K562 (cell line): ENCODE results near the gene EEF2. TPM values are rescaled to one million over a fixed set of nuclear protein-coding genes. Genes with fewer than 3 reads are reported as not detected.

ENCODE experiments used
- CBX5 ChIP-seq: IDR thresholded peaks from 2 replicates; pipeline ENCODE4 v1.6.1; 2014; ENCODE audit warnings: low read depth, borderline replicate concordance
- FOXA3 ChIP-seq, 2 experiments: fragments of 450-650 bp in 1 of 2; sonication (generic) in 1 of 2; formaldehyde crosslinking; IDR thresholded peaks in 1 of 2; conservative IDR thresholded peaks in 1 of 2; 2 replicates each; pipeline versions ENCODE4 v1.4.0 to v1.8.0; 2020 to 2022; ENCODE audit warnings: mild to moderate bottlenecking in 2 of 2, missing genetic modification reagents in 1 of 2
- POLR2A ChIP-seq: fragments of 450-650 bp; conservative IDR thresholded peaks from 2 replicates; pipeline ENCODE4 v1.6.1; 2016
- RBM39 ChIP-seq: fragments of 200-400 bp; formaldehyde crosslinking; optimal IDR thresholded peaks from 2 replicates; pipeline ENCODE3; 2018; ENCODE audit warnings: low read depth, low read length
- ZNF140 ChIP-seq: fragments of 250-450 bp; sonication (Bioruptor Pico); IDR thresholded peaks from 2 replicates; pipeline ENCODE4 v1.8.0; 2021; ENCODE audit warnings: moderate library complexity, mild to moderate bottlenecking, inconsistent platforms
- polyA plus RNA-seq, 8 experiments: library from polyadenylated mRNA; depleted of rRNA in 4 of 8; stranded (reverse) in 5 of 8; unstranded in 3 of 8; fragments of >200 nt; fragmentation: Nextera tagmentation in 2 of 8; fragmentation: Illumina TruSeq in 1 of 8; extraction: Ambion mirVana in 2 of 8; extraction: Trizol in 1 of 8; gene quantifications; 2 replicates each; pipeline versions ENCODE4 v1.2.1 to v1.2.3, GENCODE V29; 2011 to 2014; ENCODE audit warnings: inconsistent platforms in 1 of 8, missing spikeins in 1 of 8
- total RNA-seq, 7 experiments: library from RNA; depleted of rRNA in 6 of 7; stranded (reverse); fragments of >200 nt in 6 of 7; fragmentation: Illumina TruSeq in 2 of 7; extraction: Trizol in 2 of 7; gene quantifications; 2 replicates each; pipeline versions ENCODE4 v1.2.1 to v1.2.3, GENCODE V29; 2011 to 2021; ENCODE audit warnings: low replicate concordance in 1 of 7
- TF ChIP-seq, protein P1 (sequence below): fragments of 450-650 bp; IDR thresholded peaks from 2 replicates; pipeline ENCODE4 v1.6.1; 2018; ENCODE audit not compliant: partially characterized antibody
- TF ChIP-seq, protein P2 (sequence below): sonication (generic); formaldehyde crosslinking; IDR thresholded peaks from 2 replicates; pipeline ENCODE4 v1.8.0; 2022; ENCODE audit warnings: mild to moderate bottlenecking, missing genetic modification reagents, borderline replicate concordance
- TF ChIP-seq, protein P3 (sequence below), 2 experiments: IDR thresholded peaks; 2 replicates each; pipeline ENCODE4 v1.6.1; 2011; ENCODE audit warnings: borderline replicate concordance in 1 of 2, control low read depth in 1 of 2, low read depth in 1 of 2, low read length in 1 of 2, mild to moderate bottlenecking in 1 of 2, mixed read lengths in 1 of 2, moderate library complexity in 1 of 2; ENCODE audit not compliant: insufficient read depth in 1 of 2, insufficient read length in 1 of 2, poor library complexity in 1 of 2, severe bottlenecking in 1 of 2; ENCODE audit errors: extremely low read depth in 1 of 2
- TF ChIP-seq, protein P4 (sequence below): sonication (generic); formaldehyde crosslinking; IDR thresholded peaks from 2 replicates; pipeline ENCODE4 v1.8.1; 2023; ENCODE audit warnings: missing genetic modification reagents, mild to moderate bottlenecking, borderline replicate concordance
- TF ChIP-seq, protein P5 (sequence below): fragments of 200-800 bp; sonication (Bioruptor generic); IDR thresholded peaks from 2 replicates; pipeline ENCODE4 v1.6.1; 2017; ENCODE audit warnings: missing genetic modification characterization, missing compliant biosample characterization

Gene EEF2
- total and polyA plus RNA-seq, 9 of the 15 experiments (the other 6 are each of a cell fraction or from before 2014, with no cell fraction given), result 372 to 3,003 (median 1,453) TPM

DNA sequence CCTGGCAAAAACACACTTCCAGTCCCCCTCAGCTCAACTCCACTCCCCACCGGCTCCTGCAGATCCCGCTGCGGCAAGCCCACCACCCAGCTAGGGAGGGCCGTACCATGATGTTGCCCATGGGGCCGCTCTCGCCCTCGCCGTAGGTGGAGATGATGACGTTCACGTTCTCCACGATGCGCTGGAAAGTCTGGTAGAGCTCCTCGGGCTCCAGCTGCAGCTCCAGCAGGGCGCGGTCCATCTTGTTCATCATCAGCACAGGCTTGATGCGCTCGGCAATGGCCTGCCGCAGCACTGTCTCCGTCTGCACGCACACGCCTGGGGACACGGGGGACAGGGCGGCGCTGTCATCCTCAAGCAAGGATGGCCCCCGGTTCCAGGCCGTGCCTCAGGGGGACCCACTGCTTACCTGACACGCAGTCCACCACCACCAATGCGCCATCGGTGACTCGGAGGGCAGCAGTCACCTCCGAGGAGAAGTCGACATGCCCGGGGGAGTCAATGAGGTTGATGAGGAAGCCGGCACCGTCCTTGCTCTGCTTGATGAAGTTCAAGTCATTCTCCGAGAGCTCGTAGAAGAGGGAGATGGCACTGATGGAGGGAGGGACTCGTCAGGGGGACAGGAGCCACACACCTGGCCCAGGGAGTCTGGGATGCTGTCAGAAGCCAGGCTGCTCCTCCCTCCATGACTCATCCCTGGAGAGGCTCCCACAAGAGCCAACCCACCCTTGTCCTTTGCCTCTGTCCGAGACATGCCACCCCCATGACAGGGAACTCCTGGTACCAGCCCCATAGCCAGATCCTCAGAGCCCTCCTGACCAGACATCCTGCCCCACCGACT lies 2.3 kb downstream of the EEF2 start (continued):
- TF ChIP-seq, protein P1, sequence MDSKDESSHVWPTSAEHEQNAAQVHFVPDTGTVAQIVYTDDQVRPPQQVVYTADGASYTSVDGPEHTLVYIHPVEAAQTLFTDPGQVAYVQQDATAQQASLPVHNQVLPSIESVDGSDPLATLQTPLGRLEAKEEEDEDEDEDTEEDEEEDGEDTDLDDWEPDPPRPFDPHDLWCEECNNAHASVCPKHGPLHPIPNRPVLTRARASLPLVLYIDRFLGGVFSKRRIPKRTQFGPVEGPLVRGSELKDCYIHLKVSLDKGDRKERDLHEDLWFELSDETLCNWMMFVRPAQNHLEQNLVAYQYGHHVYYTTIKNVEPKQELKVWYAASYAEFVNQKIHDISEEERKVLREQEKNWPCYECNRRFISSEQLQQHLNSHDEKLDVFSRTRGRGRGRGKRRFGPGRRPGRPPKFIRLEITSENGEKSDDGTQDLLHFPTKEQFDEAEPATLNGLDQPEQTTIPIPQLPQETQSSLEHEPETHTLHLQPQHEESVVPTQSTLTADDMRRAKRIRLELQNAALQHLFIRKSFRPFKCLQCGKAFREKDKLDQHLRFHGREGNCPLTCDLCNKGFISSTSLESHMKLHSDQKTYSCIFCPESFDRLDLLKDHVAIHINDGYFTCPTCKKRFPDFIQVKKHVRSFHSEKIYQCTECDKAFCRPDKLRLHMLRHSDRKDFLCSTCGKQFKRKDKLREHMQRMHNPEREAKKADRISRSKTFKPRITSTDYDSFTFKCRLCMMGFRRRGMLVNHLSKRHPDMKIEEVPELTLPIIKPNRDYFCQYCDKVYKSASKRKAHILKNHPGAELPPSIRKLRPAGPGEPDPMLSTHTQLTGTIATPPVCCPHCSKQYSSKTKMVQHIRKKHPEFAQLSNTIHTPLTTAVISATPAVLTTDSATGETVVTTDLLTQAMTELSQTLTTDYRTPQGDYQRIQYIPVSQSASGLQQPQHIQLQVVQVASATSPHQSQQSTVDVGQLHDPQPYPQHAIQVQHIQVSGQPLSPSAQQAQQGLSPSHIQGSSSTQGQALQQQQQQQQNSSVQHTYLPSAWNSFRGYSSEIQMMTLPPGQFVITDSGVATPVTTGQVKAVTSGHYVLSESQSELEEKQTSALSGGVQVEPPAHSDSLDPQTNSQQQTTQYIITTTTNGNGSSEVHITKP, result no peak
- TF ChIP-seq, protein P2, sequence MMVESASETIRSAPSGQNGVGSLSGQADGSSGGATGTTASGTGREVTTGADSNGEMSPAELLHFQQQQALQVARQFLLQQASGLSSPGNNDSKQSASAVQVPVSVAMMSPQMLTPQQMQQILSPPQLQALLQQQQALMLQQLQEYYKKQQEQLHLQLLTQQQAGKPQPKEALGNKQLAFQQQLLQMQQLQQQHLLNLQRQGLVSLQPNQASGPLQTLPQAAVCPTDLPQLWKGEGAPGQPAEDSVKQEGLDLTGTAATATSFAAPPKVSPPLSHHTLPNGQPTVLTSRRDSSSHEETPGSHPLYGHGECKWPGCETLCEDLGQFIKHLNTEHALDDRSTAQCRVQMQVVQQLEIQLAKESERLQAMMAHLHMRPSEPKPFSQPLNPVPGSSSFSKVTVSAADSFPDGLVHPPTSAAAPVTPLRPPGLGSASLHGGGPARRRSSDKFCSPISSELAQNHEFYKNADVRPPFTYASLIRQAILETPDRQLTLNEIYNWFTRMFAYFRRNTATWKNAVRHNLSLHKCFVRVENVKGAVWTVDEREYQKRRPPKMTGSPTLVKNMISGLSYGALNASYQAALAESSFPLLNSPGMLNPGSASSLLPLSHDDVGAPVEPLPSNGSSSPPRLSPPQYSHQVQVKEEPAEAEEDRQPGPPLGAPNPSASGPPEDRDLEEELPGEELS, result peak; percentile 16; the same call in 1 of the 2 replicates
- TF ChIP-seq RBM39 (peak; percentile 89), POLR2A (peak; percentile 56), ZNF140 (CRISPR knock-in tag) (no peak), FOXA3 (CRISPR knock-in tag; conservative IDR thresholded peaks at IDR 0.05 in 1 of 2, IDR thresholded peaks at IDR 0.05 in 1 of 2) (0 out of 4 replicates have a peak, but pooled peaks of 1 of the 2 experiments have one; percentile 8), CBX5 (no peak)
- TF ChIP-seq, protein P3, sequence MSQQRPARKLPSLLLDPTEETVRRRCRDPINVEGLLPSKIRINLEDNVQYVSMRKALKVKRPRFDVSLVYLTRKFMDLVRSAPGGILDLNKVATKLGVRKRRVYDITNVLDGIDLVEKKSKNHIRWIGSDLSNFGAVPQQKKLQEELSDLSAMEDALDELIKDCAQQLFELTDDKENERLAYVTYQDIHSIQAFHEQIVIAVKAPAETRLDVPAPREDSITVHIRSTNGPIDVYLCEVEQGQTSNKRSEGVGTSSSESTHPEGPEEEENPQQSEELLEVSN (IDR thresholded peaks at IDR 0.05; ENCODE audit: borderline replicate concordance in 1 of 2, extremely low read depth in 1 of 2, insufficient read depth in 1 of 2, insufficient read length in 1 of 2, low read depth in 1 of 2, low read length in 1 of 2, poor library complexity in 1 of 2, severe bottlenecking in 1 of 2), result no peak
- TF ChIP-seq, protein P4, sequence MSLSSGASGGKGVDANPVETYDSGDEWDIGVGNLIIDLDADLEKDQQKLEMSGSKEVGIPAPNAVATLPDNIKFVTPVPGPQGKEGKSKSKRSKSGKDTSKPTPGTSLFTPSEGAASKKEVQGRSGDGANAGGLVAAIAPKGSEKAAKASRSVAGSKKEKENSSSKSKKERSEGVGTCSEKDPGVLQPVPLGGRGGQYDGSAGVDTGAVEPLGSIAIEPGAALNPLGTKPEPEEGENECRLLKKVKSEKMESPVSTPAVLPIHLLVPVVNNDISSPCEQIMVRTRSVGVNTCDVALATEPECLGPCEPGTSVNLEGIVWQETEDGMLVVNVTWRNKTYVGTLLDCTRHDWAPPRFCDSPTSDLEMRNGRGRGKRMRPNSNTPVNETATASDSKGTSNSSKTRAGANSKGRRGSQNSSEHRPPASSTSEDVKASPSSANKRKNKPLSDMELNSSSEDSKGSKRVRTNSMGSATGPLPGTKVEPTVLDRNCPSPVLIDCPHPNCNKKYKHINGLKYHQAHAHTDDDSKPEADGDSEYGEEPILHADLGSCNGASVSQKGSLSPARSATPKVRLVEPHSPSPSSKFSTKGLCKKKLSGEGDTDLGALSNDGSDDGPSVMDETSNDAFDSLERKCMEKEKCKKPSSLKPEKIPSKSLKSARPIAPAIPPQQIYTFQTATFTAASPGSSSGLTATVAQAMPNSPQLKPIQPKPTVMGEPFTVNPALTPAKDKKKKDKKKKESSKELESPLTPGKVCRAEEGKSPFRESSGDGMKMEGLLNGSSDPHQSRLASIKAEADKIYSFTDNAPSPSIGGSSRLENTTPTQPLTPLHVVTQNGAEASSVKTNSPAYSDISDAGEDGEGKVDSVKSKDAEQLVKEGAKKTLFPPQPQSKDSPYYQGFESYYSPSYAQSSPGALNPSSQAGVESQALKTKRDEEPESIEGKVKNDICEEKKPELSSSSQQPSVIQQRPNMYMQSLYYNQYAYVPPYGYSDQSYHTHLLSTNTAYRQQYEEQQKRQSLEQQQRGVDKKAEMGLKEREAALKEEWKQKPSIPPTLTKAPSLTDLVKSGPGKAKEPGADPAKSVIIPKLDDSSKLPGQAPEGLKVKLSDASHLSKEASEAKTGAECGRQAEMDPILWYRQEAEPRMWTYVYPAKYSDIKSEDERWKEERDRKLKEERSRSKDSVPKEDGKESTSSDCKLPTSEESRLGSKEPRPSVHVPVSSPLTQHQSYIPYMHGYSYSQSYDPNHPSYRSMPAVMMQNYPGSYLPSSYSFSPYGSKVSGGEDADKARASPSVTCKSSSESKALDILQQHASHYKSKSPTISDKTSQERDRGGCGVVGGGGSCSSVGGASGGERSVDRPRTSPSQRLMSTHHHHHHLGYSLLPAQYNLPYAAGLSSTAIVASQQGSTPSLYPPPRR (CRISPR knock-in tag), result no peak
- TF ChIP-seq, protein P5, sequence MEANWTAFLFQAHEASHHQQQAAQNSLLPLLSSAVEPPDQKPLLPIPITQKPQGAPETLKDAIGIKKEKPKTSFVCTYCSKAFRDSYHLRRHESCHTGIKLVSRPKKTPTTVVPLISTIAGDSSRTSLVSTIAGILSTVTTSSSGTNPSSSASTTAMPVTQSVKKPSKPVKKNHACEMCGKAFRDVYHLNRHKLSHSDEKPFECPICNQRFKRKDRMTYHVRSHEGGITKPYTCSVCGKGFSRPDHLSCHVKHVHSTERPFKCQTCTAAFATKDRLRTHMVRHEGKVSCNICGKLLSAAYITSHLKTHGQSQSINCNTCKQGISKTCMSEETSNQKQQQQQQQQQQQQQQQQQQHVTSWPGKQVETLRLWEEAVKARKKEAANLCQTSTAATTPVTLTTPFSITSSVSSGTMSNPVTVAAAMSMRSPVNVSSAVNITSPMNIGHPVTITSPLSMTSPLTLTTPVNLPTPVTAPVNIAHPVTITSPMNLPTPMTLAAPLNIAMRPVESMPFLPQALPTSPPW (CRISPR knock-in tag), result no peak
